ENCODE data around the gene PRR20C.
"Not testable (repeated sequence)": the region's sequence is repeated elsewhere in the genome, so short reads cannot be mapped to it uniquely, and the experiment has no call there.

The PRR20C gene

GRCh38 chr13:57153761-57154160 is at the start of gene PRR20C:
PRR20C (plus strand) TSS chr13:57154061; CDS start chr13:57154448, 387 bp downstream.
- not testable (repeated sequence) for H3K4me3 ChIP-seq (replicated peaks in 1 of 2; ENCODE audit: low read depth in 2 of 2, low read length in 2 of 2); DNase-seq (ENCODE audit: low read depth in 2 of 2)

GRCh38 chr13:57114945-57115344 is 38.9 kb upstream of the PRR20C start:
- DNase-seq (ENCODE audit: low read depth in 2 of 2) = no peak
- no peak overlapping the region for H3K4me3 ChIP-seq (replicated peaks in 1 of 2; ENCODE audit: low read depth in 2 of 2, low read length in 2 of 2)
- no peak for TF ChIP-seq CTCF (IDR thresholded peaks at IDR 0.05; ENCODE audit: low read depth, low read length)

- no peak overlapping the region for H3K4me3 ChIP-seq (replicated peaks in 1 of 2; ENCODE audit: low read depth in 2 of 2, low read length in 2 of 2)
- TF ChIP-seq CTCF (IDR thresholded peaks at IDR 0.05; ENCODE audit: low read depth, low read length) = no peak
- peak; percentile 0 to 8 for DNase-seq (ENCODE audit: low read depth in 2 of 2)
Measured at GRCh38 chr13:57123681-57124080, 30.2 kb upstream of the PRR20C start.

- DNase-seq (ENCODE audit: low read depth in 2 of 2) = no peak
- no peak overlapping the region for H3K4me3 ChIP-seq (replicated peaks in 1 of 2; ENCODE audit: low read depth in 2 of 2, low read length in 2 of 2)
- TF ChIP-seq CTCF (IDR thresholded peaks at IDR 0.05; ENCODE audit: low read depth, low read length) = no peak
Measured at GRCh38 chr13:57128909-57129308, 25.0 kb upstream of the PRR20C start.

- no peak for DNase-seq (ENCODE audit: low read depth in 2 of 2)
- H3K4me3 ChIP-seq (replicated peaks in 1 of 2; ENCODE audit: low read depth in 2 of 2, low read length in 2 of 2) = no peak overlapping the region
- TF ChIP-seq CTCF (IDR thresholded peaks at IDR 0.05; ENCODE audit: low read depth, low read length) = no peak
Measured at GRCh38 chr13:57136093-57136492, 17.8 kb upstream of the PRR20C start.

GRCh38 chr13:57137585-57137984 is 16.3 kb upstream of the PRR20C start:
- no peak for TF ChIP-seq CTCF (IDR thresholded peaks at IDR 0.05; ENCODE audit: low read depth, low read length)
- H3K4me3 ChIP-seq (replicated peaks in 1 of 2; ENCODE audit: low read depth in 2 of 2, low read length in 2 of 2) = no peak overlapping the region
- DNase-seq (ENCODE audit: low read depth in 2 of 2) = no peak

GRCh38 chr13:57138988-57139387 is 14.9 kb upstream of the PRR20C start:
- no peak for TF ChIP-seq CTCF (IDR thresholded peaks at IDR 0.05; ENCODE audit: low read depth, low read length)
- DNase-seq (ENCODE audit: low read depth in 2 of 2) = no peak
- H3K4me3 ChIP-seq (replicated peaks in 1 of 2; ENCODE audit: low read depth in 2 of 2, low read length in 2 of 2) = no peak overlapping the region

GRCh38 chr13:57139781-57140180 is 14.1 kb upstream of the PRR20C start:
- H3K4me3 ChIP-seq (replicated peaks in 1 of 2; ENCODE audit: low read depth in 2 of 2, low read length in 2 of 2); DNase-seq (ENCODE audit: low read depth in 2 of 2): not testable (repeated sequence)

GRCh38 chr13:57140235-57140968 is 13.5 kb upstream of the PRR20C start, which contains the start of gene PRR20A:
PRR20A (plus strand) TSS chr13:57140918; CDS start chr13:57141305, 387 bp downstream.
- not testable (repeated sequence) for DNase-seq (ENCODE audit: low read depth in 2 of 2); H3K4me3 ChIP-seq (replicated peaks in 1 of 2; ENCODE audit: low read depth in 2 of 2, low read length in 2 of 2)

GRCh38 chr13:57147188-57147587 is 6.7 kb upstream of the PRR20C start, which contains the start of gene PRR20B:
PRR20B (plus strand) TSS chr13:57147488; CDS start chr13:57147875, 387 bp downstream.
- not testable (repeated sequence) for DNase-seq (ENCODE audit: low read depth in 2 of 2)

GRCh38 chr13:57148106-57148505 is 5.8 kb upstream of the PRR20C start:
- H3K4me3 ChIP-seq (replicated peaks in 1 of 2; ENCODE audit: low read depth in 2 of 2, low read length in 2 of 2); DNase-seq (ENCODE audit: low read depth in 2 of 2): not testable (repeated sequence)

More at GRCh38 chr13:57147188-57147587, 6.7 kb upstream of the PRR20C start, which contains the start of gene PRR20B:
- not testable (repeated sequence) for H3K4me3 ChIP-seq (replicated peaks in 1 of 2; ENCODE audit: low read depth in 2 of 2, low read length in 2 of 2)
